ENCODE results near the gene QRICH2.

DNA sequence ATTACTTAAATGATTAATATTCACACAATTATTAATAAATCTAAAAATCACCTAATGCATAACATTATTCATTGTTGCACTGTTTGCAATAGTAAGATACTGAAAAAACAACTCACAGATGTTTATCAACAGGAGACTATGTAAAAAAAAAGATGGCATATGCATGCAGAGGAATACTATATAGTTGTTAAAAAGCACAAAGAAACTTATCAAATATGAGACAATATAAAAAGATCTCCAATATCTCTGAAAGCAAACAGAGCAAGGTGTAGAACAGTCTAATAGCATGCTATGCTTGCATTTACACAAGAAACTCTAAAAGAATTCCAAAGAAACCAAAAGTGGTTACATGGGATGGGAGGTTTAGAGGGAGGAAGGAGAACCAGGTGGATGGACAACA, 71.5 kb downstream of the QRICH2 start:
- TF ChIP-seq, protein P1, sequence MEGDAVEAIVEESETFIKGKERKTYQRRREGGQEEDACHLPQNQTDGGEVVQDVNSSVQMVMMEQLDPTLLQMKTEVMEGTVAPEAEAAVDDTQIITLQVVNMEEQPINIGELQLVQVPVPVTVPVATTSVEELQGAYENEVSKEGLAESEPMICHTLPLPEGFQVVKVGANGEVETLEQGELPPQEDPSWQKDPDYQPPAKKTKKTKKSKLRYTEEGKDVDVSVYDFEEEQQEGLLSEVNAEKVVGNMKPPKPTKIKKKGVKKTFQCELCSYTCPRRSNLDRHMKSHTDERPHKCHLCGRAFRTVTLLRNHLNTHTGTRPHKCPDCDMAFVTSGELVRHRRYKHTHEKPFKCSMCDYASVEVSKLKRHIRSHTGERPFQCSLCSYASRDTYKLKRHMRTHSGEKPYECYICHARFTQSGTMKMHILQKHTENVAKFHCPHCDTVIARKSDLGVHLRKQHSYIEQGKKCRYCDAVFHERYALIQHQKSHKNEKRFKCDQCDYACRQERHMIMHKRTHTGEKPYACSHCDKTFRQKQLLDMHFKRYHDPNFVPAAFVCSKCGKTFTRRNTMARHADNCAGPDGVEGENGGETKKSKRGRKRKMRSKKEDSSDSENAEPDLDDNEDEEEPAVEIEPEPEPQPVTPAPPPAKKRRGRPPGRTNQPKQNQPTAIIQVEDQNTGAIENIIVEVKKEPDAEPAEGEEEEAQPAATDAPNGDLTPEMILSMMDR (IDR thresholded peaks at IDR 0.05), result no peak
- no peak for TF ChIP-seq POLR2A (IDR thresholded peaks at IDR 0.05)
